Measurements from ENCODE around the gene MLEC. TPM values are rescaled to one million over a fixed set of nuclear protein-coding genes. Genes with fewer than 3 reads are reported as not detected.

MLEC gene
- total RNA-seq, 4 donors from 2014 or later = 122 to 288 (median 187) TPM

- WGBS, 2 donors = 0% methylated on average over 14 to 30 of the region's 31 CpGs
- peak overlapping the region; percentile 59 to 95 (median 70) for H3K27ac ChIP-seq
- H3K9me3 ChIP-seq = no peaks in the 10 kb centered on the region
- H3K27me3 ChIP-seq = no peaks in the 10 kb centered on the region
- intact Hi-C loops (cut with DNase I) = loop anchor here (2.0 kb wide), 1 partner anchor 23 kb away; the partner anchor contains the start of gene UNC119B
- H3K4me1 ChIP-seq = peaks cover 27 to 35% of the 10 kb centered on the region in 2 donors
- H3K4me3 ChIP-seq (replicated peaks in 1 of 3) = peak overlapping the region; percentile 72 to 97 (median 92)
- DNase-seq = peak; percentile 45 to 48
- no peaks in the 10 kb centered on the region for H3K36me3 ChIP-seq
- TF ChIP-seq CTCF (IDR thresholded peaks at IDR 0.05) = no peak
- no peak for TF ChIP-seq POLR2A (IDR thresholded peaks at IDR 0.05)
These were observed 785 bp downstream of the MLEC start for GRCh38 chr12:120687578-120688289.

- no peaks in the 10 kb centered on the region for H3K9me3 ChIP-seq
- WGBS, 2 donors = 8 to 16% methylated on average over 6 of the region's 6 CpGs
- peak overlapping the region in 1 of 3 donors; percentile 92 for H3K4me3 ChIP-seq (replicated peaks in 1 of 3)
- H3K27me3 ChIP-seq = no peaks in the 10 kb centered on the region
- intact Hi-C loops (cut with DNase I) = no loop called here
- H3K4me1 ChIP-seq = peaks cover 27 to 35% of the 10 kb centered on the region in 2 donors
- TF ChIP-seq POLR2A (IDR thresholded peaks at IDR 0.05) (no peak), CTCF (IDR thresholded peaks at IDR 0.05) (no peak)
- peak; percentile 27 to 31 for DNase-seq
- H3K36me3 ChIP-seq = no peaks in the 10 kb centered on the region
- H3K27ac ChIP-seq = peak overlapping the region in 2 of 3 donors; percentile 59 to 95
These were observed 1.6 kb downstream of the MLEC start for GRCh38 chr12:120688527-120689071.

GRCh38 chr12:120689397-120690082 is 2.6 kb downstream of the MLEC start:
- no peak for DNase-seq
- peak overlapping the region in 1 of 3 donors; percentile 92 for H3K4me3 ChIP-seq (replicated peaks in 1 of 3)
- intact Hi-C loops (cut with DNase I) = no loop called here

GRCh38 chr12:120690083-120690450 is 3.1 kb downstream of the MLEC start:
- no peak for TF ChIP-seq CTCF (IDR thresholded peaks at IDR 0.05)
- TF ChIP-seq POLR2A (IDR thresholded peaks at IDR 0.05) = no peak

More at GRCh38 chr12:120689397-120690082, 2.6 kb downstream of the MLEC start:
- 61 to 63% methylated on average over 6 of the region's 6 CpGs for WGBS, 2 donors
- Histone ChIP-seq H3K27me3 (no peaks in the 10 kb centered on the region), H3K9me3 (no peaks in the 10 kb centered on the region), H3K27ac (peak overlapping the region in 1 of 3 donors; percentile 95), H3K36me3 (peaks cover 6% of the 10 kb centered on the region in 2 donors), H3K4me1 (peaks cover 27 to 35% of the 10 kb centered on the region in 2 donors)
- TF ChIP-seq POLR2A (IDR thresholded peaks at IDR 0.05) (no peak), CTCF (IDR thresholded peaks at IDR 0.05) (no peak)

More at GRCh38 chr12:120690083-120690450, 3.1 kb downstream of the MLEC start:
- Histone ChIP-seq H3K4me3 (replicated peaks in 1 of 3) (no peak overlapping the region), H3K9me3 (no peaks in the 10 kb centered on the region), H3K36me3 (peaks cover 9 to 12% of the 10 kb centered on the region in 2 donors), H3K4me1 (peaks cover 27 to 35% of the 10 kb centered on the region in 2 donors), H3K27ac (no peak overlapping the region), H3K27me3 (no peaks in the 10 kb centered on the region)
- no peak for DNase-seq
- intact Hi-C loops (cut with DNase I) = no loop called here
- WGBS, 2 donors = 95% methylated on average over 2 of the region's 2 CpGs
